Left lung (tissue), 10 donors: Measurements from ENCODE around the gene MED12L. TPM values are rescaled to one million over a fixed set of nuclear protein-coding genes. Genes with fewer than 3 reads are reported as not detected.

ENCODE experiments used
- ATAC-seq: fragments of 200-7000 bp; cut with Tn5 transposase; one replicate; pipeline ENCODE4 v1.9.1; 2020; ENCODE audit warnings: moderate library complexity
- DNase-seq, 4 donors: peaks; one replicate each; pipeline ENCODE4 v3.0.0-alpha.2; 2013 to 2020
- H3K27ac ChIP-seq, 2 donors: fragments of 200-600 bp; sonication (generic) in 1 of 2; one replicate each; pipeline versions ENCODE4 v1.5.0 to v1.8.0; 2020 to 2021
- H3K27me3 ChIP-seq, 2 donors: fragments of 200-600 bp; sonication (generic) in 1 of 2; one replicate each; pipeline versions ENCODE4 v1.5.0 to v1.8.0; 2020 to 2021
- H3K36me3 ChIP-seq, 2 donors: fragments of 200-600 bp; sonication (generic) in 1 of 2; one replicate each; pipeline versions ENCODE4 v1.5.0 to v1.8.0; 2020 to 2021
- H3K4me1 ChIP-seq, 2 donors: fragments of 200-600 bp; one replicate each; pipeline ENCODE4 v1.8.0; 2021
- H3K4me3 ChIP-seq, 2 donors: fragments of 200-600 bp; sonication (generic) in 1 of 2; one replicate each; pipeline versions ENCODE4 v1.5.0 to v1.8.0; 2020 to 2021; ENCODE audit warnings: mild to moderate bottlenecking in 1 of 2
- H3K9me3 ChIP-seq, 2 donors: fragments of 200-600 bp; sonication (generic) in 1 of 2; one replicate each; pipeline versions ENCODE4 v1.5.0 to v1.8.0; 2020 to 2021
- intact Hi-C, 2 donors: fragments of 100-400 bp; cut with DNase I; formaldehyde crosslinking; loops; one replicate each; pipeline versions ENCODE4 v1.11.2 to v1.14.2; 2022
- polyA plus RNA-seq, 6 donors: library from polyadenylated mRNA; unstranded; fragments of 120-200 nt; gene quantifications; one replicate each; pipeline ENCODE4 v1.2.1, GENCODE V29; 2013; ENCODE audit not compliant: insufficient read length in 6 of 6
- total RNA-seq, 2 donors: library from RNA; stranded (reverse); fragmentation: NEBNext Ultra II Directional; extraction: Animal tissue kit (Norgen Biotek cat#: 25700); gene quantifications; one replicate each; pipeline ENCODE4 v1.2.1, GENCODE V29; 2021
- TF ChIP-seq, protein P1 (sequence below), 2 donors: fragments of 200-600 bp; sonication (generic) in 1 of 2; IDR thresholded peaks; one replicate each; pipeline versions ENCODE4 v1.5.0 to v1.8.0; 2021; ENCODE audit warnings: antibody characterized with exemption in 2 of 2
- donor health status: DM: no; HTN: yes; CAD: no.
- donor health status: DM: no; HTN: no; CAD: no.

MED12L gene
- total and polyA plus RNA-seq, 8 donors = 0.66 to 1.0 (median 0.77) TPM

DNA sequence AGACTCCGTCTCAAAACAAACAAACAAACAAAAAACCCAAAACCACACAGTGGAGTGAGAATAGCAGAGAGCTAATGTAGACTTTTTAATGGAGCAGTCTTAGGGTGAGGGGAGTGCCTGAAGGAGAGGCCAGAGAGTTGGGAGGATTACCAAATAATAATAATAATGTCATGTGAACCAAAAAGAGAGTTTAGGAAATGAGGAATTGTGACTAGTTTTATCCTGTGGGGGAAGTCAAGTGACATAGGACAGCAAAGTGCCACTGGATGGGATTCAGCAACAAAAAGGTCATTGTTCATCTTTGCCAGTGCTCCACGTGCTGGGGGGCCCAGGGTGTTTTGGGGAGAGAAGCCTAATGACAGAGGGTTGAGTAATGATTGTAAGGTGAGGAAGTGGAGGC lies 218.3 kb downstream of the MED12L start:
- no peaks in the 10 kb centered on the region for H3K9me3 ChIP-seq
- H3K36me3 ChIP-seq = no peaks in the 10 kb centered on the region
- no peak for DNase-seq
- TF ChIP-seq, protein P1, sequence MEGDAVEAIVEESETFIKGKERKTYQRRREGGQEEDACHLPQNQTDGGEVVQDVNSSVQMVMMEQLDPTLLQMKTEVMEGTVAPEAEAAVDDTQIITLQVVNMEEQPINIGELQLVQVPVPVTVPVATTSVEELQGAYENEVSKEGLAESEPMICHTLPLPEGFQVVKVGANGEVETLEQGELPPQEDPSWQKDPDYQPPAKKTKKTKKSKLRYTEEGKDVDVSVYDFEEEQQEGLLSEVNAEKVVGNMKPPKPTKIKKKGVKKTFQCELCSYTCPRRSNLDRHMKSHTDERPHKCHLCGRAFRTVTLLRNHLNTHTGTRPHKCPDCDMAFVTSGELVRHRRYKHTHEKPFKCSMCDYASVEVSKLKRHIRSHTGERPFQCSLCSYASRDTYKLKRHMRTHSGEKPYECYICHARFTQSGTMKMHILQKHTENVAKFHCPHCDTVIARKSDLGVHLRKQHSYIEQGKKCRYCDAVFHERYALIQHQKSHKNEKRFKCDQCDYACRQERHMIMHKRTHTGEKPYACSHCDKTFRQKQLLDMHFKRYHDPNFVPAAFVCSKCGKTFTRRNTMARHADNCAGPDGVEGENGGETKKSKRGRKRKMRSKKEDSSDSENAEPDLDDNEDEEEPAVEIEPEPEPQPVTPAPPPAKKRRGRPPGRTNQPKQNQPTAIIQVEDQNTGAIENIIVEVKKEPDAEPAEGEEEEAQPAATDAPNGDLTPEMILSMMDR (IDR thresholded peaks at IDR 0.05) = no peak
- no peak overlapping the region for H3K4me3 ChIP-seq
- no peak overlapping the region for H3K27ac ChIP-seq
- H3K4me1 ChIP-seq = peaks cover 0 to 2% of the 10 kb centered on the region in 2 donors
- ATAC-seq = no peak
- intact Hi-C loops = no loop called here
- no peaks in the 10 kb centered on the region for H3K27me3 ChIP-seq

DNA sequence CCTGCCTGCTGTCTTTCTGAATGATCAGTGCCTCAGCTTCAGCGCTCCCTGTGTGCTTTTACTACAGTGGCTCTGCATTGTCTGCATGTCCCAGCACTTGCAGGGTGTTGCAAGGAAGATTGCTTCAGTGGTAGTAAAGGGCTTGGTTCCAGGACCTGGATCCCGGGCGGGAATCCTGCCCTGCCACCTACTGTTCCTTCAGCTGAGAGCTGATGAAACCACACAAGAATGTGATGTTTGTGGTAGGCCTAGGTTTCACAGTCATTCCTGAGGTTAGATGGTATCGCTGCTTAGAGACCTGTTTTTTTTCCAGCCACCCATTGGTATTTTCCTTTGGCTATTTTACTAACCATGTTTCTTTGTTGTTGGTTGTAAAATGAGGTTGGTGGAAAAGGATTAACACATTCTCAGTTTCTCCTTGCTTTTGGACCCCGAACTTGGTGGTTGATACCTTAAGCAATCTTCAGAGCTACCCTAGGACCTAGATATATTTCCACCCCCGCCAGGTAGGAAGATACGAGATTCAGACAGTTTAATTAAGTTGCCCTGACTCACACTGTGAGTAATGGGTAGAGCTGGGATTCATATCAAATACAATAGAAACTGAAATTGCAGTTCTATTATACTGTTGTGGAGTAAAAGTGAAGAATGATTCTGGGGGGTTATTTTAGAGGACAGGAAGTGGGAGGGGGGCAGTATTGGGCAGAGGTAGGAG lies 219.8 kb downstream of the MED12L start:
- Histone ChIP-seq H3K9me3 (no peaks in the 10 kb centered on the region), H3K4me1 (peaks cover 0 to 2% of the 10 kb centered on the region in 2 donors), H3K27me3 (no peaks in the 10 kb centered on the region), H3K36me3 (no peaks in the 10 kb centered on the region), H3K27ac (no peak overlapping the region), H3K4me3 (no peak overlapping the region)
- ATAC-seq (peak; percentile 96), DNase-seq (peak in 2 of 4 donors; percentile 43 to 44)
- intact Hi-C loops = no loop called here
- TF ChIP-seq, protein P1 (IDR thresholded peaks at IDR 0.05) = no peak

DNA sequence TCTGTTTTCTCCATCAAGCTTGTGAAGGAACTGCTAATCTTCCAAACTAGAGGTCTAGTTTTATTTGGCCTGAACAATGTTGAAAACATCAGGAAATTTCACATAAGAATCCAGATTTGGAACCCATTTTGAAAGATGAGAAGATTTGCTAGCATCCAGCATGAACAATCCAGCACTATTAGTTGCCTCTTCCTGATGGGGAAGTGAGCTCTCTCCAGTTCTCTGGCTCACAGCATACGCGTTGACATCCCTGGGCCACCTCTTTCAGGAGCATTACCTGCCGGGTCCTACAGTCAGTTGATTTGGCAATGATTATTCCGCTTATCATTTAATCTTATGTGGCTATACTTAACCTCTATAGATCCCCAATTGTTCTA lies 220.3 kb downstream of the MED12L start:
- TF ChIP-seq, protein P1 (IDR thresholded peaks at IDR 0.05) = no peak
- peaks cover 0 to 2% of the 10 kb centered on the region in 2 donors for H3K4me1 ChIP-seq
- intact Hi-C loops = no loop called here
- no peak for ATAC-seq
- H3K27ac ChIP-seq = no peak overlapping the region
- H3K4me3 ChIP-seq = no peak overlapping the region
- no peaks in the 10 kb centered on the region for H3K27me3 ChIP-seq
- H3K36me3 ChIP-seq = no peaks in the 10 kb centered on the region
- H3K9me3 ChIP-seq = no peaks in the 10 kb centered on the region
- DNase-seq = no peak

DNA sequence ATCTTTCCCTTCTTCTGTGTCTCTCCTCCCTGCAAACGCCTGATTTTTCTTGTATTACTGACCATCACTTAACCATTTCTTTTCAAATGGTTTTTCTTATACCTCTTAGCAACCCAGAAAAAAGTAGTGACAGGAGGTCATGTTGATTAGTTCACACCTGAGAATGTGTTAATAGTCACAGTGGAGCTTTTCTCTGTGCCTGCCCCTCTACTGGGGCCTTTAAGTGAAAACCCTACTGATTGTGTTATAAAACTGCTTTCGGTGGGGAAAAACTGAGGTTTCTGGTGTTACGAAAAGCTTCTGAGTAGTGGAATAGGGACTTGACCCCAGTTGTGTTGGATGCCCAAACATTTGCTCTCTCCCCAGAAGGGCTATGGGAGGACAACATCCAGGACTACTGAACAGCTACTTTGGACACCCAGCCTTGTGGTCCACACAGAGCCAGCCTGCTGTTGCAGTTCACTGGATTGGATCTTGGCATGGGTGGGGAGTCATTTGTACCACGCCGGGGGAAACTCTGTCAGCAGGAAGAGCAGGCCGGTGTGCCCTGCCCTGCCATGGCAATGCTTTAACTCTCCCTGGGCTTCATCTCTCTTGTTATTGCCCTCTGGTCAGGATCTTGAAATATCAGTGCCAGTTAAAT lies 220.8 kb downstream of the MED12L start:
- TF ChIP-seq, protein P1 (IDR thresholded peaks at IDR 0.05) = no peak

DNA sequence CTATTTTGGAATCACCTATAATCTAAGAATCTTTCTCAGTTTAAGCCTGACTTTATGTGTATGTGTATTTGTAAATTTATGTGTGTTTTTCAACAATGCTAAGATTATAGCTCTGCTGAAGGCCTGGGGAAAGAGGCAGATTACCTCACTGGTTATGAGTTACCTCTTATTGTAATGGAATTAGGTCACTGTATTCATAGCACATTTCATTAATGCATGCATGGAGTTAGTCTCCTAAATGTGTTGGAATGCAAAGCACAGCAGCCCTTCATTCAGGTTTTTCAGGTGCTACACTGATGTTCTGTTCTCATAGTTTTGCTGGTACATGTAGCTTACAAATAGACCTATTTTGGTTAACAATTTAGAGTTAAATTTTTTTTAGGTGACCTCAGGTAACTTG lies 221.7 kb downstream of the MED12L start:
- DNase-seq (no peak), ATAC-seq (no peak)
- intact Hi-C loops = no loop called here
- Histone ChIP-seq H3K9me3 (no peaks in the 10 kb centered on the region), H3K36me3 (no peaks in the 10 kb centered on the region), H3K27ac (no peak overlapping the region), H3K4me3 (no peak overlapping the region), H3K4me1 (peaks cover 0 to 2% of the 10 kb centered on the region in 2 donors), H3K27me3 (no peaks in the 10 kb centered on the region)
- TF ChIP-seq, protein P1 (IDR thresholded peaks at IDR 0.05) = no peak

More for the DNA sequence above, 220.8 kb downstream of the MED12L start:
- DNase-seq (no peak), ATAC-seq (no peak)
- H3K36me3 ChIP-seq = no peaks in the 10 kb centered on the region
- intact Hi-C loops = no loop called here
- H3K4me1 ChIP-seq = peaks cover 0 to 2% of the 10 kb centered on the region in 2 donors
- no peak overlapping the region for H3K4me3 ChIP-seq
- no peak overlapping the region for H3K27ac ChIP-seq
- H3K9me3 ChIP-seq = no peaks in the 10 kb centered on the region
- H3K27me3 ChIP-seq = no peaks in the 10 kb centered on the region
